GM18499 (cell line): ENCODE measurements around the gene TOR1B.
"Not testable (repeated sequence)": the region's sequence is repeated elsewhere in the genome, so short reads cannot be mapped to it uniquely, and the experiment has no call there.

ENCODE experiments used
- ATAC-seq: cut with Tn5 transposase; IDR thresholded peaks from one replicate; pipeline ENCODE4 v1.9.1; 2021; ENCODE audit warnings: moderate number of reproducible peaks; ENCODE audit not compliant: insufficient read depth, unreplicated experiment

TOR1B gene

DNA sequence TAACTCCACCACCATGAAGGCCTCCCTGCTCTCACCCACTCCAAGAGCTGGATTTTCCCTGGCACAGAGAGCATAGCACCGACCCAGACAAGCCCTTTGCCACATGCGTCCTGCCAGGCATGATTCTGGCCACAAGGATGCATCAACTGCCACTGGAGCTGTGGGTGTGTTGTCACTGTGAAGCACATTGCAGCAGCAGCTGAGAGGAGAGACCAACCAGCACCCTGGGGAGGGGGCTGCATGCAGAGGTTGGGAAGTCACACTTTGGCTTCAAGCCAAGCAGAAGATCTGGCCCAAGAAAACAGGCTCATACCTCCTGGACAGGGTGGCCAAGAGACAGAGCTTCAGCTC is 27.6 kb upstream of the TOR1B start:
- ATAC-seq = no peak

DNA sequence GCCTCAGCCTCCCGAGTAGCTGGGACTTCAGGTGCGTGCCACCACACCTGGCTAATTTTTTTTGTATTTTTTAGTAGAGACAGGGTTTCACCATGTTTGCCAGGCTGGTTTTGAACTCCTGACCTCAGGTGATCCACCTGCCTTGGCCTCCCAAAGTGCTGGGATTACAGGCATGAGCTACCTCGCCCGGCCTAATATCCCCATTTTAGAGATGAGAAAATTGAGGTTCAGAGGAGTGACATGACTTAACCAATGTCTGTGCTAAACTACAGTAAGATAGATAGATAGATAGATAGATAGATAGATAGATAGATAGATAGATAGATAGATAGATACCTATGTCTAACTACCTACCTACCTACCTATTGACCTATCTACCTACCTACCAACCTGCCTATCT is 26.9 kb upstream of the TOR1B start:
- not testable (repeated sequence) for ATAC-seq

DNA sequence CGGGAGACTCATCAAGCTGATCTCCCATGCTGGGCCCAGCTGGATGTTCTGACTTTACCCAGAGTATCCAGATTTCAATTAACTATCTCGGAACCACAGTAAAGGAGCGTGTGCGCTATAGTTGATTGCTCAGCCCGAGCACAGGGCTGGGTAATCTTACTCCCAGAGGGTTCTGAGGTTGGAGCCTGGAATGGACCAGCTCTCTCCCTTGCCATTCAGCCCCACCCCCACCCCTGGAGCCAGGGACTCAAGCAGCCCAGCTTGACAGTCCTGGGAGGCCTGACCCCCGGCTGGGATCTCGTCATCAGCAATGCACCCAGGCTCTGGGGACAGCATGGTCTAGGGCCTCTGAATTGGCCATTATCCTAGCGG is 26.4 kb upstream of the TOR1B start:
- ATAC-seq = no peak

DNA sequence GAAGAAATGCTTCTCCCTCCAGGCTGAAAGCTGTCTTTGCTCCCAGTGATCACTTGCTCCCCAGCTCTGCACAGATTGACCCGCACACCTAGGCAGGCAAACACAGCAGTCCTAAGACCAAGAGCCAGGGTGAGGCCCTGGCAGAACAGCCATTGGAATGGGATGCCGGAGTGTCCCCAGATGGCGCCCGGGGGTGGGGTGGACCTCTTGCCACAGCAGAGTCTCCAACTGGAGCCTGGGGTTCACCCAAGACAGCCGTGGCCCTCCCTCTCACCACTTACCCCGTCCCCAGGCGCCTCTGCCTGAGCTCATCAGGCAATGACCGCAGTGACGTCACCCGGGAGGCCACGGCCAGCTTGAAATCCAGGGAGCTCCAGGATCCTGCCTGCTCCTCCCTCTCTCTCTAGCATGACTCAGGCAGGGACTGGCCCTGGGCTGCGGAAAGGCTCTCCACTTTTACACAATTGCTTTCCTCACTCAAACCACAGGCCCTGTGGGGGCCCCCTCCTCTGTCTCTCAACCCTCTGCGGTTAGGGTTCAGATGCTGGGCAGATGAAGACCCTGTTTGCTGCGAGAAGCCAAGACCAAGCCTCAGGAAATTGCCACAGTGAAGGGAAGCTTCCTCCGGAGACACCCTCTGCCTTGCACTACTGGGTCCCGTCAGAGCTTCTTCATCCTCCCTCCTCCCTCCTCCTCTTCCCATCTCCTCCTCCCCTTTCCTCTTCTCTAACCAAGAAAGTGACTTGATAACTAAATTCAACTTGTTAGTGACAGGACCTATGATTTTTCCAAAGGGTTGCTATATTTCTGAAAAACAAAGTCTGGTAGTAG is 25.8 kb upstream of the TOR1B start:
- ATAC-seq = no peak

DNA sequence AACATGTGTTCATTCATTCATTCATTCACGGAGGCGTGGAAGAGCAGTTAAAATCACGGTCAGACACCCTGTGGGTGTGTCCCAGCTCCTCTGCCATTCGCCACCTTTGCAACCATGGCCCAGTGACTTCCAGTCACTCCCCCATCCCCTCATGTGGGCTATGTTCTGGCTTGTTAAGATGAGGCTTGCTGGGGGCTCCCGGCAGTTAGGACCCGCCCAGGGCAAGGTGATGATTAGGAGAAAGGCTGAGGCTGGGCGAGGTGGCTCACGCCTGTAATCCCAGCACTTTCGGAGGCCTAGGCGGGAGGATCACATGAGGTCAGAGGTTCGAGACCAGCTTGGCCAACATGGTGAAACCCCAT is 25.2 kb upstream of the TOR1B start:
- ATAC-seq = no peak

DNA sequence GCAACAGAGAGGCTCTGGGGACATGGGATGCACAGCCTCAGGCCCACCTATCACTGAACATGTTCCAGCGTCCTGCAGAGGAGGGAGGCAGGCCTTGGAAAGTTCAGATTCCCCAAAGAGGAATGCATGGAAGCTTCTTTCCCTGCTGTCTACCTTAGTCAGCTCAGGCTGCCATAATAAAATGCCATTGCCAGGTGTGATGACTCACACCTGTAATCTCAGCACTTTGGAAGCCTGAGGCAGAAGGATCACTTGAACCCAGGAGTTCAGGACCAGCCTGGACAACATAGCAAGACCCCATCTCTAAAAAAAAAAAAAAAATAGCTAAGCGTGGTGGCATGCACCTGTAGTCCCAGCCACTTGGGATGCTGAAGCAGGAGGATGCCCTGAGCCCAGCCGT is 24.5 kb upstream of the TOR1B start:
- ATAC-seq = no peak

DNA sequence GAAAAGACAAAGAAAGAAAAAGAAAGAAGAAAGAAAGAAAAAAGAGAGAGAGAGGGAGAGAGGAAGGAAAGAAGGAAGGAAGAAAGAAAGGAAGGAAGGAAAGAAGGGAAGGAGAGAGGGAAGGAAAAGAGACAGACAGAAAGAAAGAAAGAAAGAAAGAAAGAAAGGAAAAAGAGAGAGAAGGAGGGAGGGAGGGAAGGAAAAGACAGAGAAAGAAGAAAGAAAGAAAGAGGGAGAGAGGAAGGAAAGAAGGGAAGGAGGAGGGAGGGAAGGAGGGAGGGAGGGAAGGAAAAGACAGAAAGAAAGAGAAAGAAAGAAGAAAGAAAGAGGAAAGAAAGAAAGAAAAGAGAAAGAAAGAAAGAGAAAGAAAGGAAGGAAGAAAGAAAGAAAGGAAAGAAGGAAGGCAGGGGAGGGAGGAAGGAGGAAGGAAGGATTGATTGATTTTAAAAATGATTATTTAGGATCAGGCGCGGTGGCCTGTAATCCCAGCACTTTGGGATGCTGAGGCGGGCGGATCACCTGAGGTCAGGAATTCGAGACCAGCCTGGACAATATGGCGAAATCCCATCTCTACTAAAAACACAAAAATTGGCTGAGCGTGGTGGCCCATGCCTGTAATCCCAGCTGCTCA is 23.3 kb upstream of the TOR1B start:
- no peak for ATAC-seq

DNA sequence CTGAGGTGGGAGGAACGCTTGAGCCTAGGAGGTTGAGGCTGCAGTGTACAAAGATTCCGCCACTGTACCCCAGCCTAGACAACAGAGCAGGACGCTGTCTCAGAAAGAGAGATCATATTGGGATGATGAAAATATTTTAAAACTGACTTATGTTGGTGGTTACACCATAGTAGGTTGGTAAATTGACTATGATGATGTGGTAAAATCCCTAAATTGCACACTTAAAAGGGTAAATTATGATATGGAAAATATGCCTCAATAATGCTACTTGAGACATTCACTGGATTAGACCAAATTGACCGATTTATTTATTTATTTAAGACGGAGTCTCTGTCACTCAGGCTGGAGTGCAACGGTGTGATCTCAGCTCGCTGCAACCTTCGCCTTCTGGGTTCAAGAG is 21.9 kb upstream of the TOR1B start:
- ATAC-seq = no peak

DNA sequence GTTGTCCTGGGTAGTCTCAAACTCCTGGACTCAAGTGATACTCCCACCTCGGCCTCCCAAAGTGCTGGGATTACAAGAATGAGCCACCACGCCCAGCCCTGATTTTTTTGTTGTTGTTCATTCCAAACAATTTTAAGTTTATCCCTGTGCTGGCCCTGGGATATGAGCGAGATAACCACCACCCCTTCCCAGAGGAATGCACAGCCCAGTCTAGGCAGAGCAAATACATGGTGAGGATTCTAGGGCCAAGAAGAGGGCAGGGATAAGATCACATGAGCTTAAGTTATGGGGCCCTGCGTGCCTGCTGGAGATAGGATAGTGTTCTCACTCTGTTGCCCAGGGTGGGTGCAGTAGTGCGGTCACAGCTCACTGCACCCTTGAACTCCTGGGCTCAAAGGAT is 21.0 kb upstream of the TOR1B start:
- ATAC-seq = no peak

DNA sequence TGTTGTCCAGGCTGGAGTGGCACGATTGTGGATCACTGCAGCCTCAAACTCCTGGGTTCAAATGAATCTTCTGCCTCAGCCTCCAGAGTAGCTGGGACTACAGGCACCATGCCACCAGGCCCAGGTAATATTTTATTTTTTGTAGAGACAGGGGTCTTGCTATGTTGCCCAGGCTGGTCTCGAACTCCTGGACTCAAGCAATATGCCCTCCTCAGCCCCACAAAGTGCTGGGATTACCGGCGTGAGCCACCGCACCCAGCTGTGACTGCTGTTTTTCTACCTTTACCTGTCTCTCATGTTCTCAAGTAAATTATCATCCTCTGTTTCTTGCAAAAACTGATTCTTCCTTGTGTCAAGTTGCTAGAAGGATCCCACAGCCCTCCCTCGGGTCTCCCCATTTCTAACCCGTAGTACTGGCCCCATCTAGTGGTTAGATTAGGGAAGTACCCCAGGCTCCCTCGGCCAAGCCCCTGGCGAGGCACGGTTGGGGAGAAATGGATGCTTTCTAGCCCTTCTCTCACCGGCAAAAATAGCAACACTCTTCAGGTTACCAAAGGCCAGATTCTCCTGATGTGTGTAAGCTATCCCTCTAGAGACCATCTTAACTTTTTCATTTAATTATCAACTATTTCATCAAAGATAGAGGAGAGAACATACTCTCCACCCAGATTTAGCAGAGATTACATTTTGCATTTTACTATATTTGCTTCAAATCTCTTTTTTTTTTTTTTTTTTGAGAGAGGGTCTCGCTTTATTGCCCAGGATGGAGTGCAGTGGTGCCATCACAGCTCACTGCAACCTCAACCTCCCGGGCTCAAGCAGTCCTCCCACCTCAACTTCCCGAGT is 19.2 kb upstream of the TOR1B start:
- ATAC-seq = no peak

DNA sequence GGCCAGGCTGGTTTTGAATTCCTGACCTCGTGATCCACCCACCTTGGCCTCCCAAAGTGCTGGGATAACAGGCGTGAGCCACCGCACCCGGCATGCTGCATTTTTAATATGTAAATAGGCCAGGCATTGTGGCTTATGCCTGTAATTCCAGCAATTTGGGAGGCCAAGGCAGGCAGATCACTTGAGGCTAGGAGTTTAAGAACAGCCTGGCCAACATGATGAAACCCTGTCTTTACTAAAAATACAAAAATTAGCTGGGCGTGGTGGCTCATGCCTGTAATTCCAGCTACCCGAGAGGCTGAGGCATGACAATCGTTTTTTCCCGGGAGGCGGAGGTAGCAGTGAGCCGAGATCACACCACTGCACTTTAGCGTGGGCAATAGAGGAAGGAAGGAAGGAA is 18.0 kb upstream of the TOR1B start:
- ATAC-seq = not testable (repeated sequence)

DNA sequence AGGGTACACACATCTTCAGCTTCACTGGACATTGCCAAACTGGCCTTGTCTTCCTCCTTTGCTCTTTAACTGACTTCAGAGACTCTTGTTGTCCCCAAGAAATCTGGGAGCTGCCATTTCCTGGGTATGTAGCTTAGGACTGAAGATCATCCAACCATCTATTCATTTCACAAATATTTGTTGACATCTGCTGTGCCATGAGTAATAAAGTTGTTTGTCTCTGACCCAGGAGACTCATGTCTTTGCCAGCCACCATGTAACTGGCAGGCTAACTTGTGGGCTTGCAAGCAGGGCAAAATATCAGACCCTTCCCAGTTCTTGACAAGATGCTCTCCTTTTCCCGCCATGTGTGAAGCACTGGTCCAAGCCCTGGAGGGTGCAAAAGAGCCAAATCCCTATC is 17.1 kb upstream of the TOR1B start:
- no peak for ATAC-seq

DNA sequence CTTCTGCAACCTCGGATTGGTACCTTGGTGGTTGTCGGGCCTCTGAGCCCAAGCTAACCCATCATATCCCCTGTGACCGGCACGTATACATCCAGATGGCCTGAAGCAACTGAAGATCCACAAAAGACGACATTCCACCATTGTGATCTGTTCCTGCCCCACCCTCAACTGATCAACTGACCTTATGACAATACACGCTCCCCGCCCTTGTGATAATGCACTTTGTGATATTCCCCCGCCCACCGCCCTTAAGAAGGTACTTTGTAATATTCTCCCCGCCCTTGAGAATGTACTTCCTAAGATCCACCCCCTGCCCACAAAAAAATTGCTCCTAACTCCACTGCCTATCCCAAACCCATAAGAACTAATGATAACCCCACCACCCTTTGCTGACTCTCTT is 16.5 kb upstream of the TOR1B start:
- ATAC-seq = no peak

DNA sequence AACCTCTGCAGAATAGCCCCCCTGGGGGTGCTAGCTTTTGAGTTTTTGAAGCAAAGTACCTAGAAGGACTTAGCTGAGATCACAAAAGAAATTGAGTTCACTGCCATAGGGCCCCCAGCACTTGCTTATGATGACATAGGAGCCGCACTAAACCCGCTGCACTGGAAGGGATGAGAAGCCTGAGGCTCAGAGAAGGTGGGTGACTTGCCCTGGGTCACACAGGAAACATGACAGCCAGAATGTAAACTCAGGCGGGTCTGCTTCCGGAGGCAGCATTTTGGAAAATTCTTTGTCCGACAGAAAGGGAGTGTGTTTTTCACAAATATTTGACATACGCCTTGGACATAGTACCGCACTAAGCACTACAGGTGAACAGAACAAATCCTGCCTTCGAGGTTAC is 8.4 kb upstream of the TOR1B start:
- ATAC-seq = no peak

DNA sequence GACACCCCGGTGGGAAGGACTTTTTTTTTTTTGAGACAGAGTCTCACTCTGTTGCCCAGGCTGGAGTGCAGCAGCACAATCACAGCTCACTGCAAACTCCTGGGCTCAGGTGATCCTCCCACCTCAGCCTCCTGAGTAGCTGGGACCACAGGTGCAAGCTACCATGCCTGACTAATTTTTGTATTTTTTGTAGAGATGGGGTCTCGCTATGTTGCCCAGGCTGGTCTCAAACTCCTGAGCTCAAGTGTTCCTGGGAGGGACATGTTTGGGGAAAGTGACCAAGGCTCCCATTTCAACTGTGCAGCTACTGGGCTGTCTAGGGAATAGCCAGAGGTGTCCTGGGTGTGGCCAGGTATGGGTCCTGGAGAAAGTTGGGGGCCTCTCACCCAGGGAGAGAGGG is 7.0 kb upstream of the TOR1B start:
- not testable (repeated sequence) for ATAC-seq

DNA sequence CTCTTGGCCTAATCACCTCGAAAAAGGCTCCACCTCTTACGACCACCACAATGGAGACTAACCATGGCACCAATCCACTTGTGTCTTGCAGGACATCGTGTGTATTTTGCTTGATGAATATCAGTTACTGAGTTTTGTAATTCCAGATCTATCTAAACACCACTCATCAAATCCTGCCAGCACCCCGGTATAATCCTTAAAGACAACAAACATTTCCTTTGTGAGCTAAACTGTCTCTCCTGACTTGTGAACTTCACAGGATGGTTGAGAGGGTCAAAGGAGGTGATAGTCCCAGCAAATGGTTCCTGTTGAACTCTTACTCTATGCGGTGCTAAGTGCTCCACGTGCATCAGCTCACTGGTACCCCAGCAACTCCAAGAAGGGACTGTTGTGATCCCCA is 4.0 kb upstream of the TOR1B start:
- no peak for ATAC-seq

DNA sequence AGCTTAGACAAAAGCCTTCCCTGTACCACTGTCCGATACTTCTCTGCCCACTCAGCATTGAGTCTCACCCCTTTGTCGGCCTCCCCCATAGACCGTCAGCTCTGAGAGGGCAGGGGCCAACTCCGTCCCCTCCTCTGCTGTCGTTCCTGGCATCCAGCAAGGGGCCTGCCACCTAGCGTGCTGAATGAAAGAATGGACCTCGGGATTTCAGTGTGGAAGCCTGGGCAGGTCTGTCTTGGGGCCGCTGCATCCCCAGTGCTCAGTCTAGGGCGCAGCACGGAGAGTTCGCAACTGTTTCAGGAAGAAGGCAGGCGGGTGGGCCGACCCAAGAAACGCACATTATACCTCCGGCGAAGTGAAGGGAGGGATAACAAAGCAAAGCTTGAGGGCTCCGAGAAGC is 1.5 kb upstream of the TOR1B start:
- no peak for ATAC-seq

DNA sequence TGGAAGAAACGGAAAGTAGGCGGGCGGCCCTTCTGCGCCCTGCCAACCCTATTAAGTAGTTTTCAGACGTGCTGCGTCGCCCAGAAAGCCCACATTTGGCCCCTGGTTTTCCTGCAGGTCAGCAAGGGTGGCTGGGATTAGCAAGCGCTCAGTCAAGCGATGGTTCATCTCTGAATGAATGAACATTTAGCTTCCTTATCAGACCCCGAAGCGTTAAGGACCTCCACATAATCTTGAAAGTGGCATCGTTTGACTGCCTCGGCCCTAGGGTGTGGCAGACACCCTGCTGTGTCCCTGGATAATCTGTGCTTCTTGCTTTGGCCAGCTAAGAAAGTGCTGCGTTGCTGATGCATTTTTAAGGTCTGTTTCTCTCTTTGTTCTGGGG is 684 bp downstream of the TOR1B start:
- ATAC-seq = no peak

DNA sequence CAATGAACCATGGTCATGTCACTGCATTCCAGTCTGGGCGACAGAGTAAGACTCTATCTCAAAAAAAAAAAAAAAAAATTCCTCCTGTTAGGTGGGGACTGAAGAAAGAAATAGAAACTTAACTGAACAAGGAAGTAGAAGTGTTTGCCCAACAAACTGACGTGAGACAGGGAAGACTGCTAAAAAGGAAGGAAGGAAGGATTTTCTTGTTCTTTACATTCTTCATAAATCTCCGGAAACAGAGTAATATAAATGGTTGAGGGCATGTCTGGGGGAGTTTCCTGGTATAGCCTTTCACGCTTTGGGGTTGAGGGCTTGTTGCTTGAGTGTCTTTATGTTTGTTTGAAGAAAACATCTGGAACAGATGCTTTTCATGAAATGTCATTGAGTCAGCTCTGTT is 3.1 kb downstream of the TOR1B start:
- ATAC-seq = no peak

DNA sequence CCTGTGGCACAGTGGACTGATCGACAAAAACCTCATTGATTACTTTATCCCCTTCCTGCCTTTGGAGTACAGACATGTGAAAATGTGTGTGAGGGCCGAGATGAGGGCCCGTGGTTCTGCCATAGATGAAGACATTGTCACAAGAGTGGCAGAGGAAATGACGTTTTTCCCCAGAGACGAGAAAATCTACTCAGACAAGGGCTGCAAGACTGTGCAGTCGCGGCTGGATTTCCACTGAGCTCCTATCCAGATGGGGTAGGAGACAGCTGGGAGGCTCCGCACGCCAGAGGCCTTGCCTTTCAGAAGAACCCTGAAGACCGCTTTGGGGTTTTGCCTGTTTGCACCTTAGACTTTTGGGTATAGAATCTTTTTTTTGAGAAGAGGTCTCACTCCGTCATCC is 6.4 kb downstream of the TOR1B start:
- no peak for ATAC-seq

DNA sequence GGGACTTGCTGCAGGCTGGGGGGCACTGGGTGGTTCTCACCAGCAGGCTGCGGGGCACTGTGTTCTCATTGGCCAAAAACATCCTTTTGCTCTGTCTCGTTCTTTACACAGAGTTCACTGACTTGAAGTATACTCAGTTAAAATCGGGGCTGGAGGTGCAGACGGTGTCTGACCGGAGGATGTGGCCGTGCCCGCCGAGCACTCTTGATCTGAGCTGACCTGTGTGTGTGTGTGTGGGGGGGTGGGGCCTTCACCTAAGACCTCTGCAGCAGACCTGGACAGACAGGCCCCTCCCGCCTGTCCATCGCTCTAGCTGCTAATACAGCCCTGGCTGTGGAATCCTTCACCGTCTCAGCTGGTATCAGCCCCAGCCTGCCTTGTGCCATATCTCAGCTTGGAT is 7.1 kb downstream of the TOR1B start:
- ATAC-seq = no peak

DNA sequence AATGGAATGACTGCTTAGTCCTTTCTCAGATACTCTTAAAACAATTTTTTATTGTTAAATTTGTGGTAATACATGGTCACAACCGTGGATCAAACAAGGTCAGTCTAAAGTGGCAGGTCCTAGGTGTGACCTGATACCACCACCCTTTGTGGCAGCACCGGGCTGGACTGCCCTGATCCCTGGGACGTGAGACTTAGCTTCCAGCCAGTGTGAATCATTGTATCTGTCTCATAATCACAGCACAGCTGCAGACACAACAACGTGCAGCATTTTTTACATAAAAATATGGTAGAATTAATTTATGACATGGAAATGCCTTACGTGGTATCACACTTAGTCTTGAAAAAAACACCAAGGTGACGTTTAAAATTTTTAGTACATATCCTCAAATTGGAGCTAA is 7.8 kb downstream of the TOR1B start:
- no peak for ATAC-seq
